ELR (cell line): ENCODE results near the gene PLSCR3.

Experiments used
- DNase-seq: peaks from one replicate; pipeline ENCODE4 v3.0.0-alpha.2; 2015; ENCODE audit warnings: low read depth

PLSCR3 gene

GRCh38 chr17:7426203-7426863, 32.0 kb upstream of the PLSCR3 start:
- no peak for DNase-seq

- DNase-seq = no peak
These were observed 31.4 kb upstream of the PLSCR3 start for GRCh38 chr17:7425756-7426155.

- DNase-seq = no peak
These were observed 31.0 kb upstream of the PLSCR3 start, which contains the start of gene SPEM2 for GRCh38 chr17:7425316-7425715. Gene SPEM2, plus strand, starts transcription at chr17:7425616. Its CDS starts 73 bp downstream, at chr17:7425689.

- no peak for DNase-seq
These were observed 29.4 kb upstream of the PLSCR3 start for GRCh38 chr17:7423679-7424078.

- no peak for DNase-seq
These were observed 26.9 kb upstream of the PLSCR3 start for GRCh38 chr17:7421186-7421585.

- no peak for DNase-seq
These were observed 25.7 kb upstream of the PLSCR3 start, which contains the start of gene SPEM1 for GRCh38 chr17:7419819-7420610. Gene SPEM1, plus strand, starts transcription at chr17:7420324. Its CDS starts 61 bp downstream, at chr17:7420385.

GRCh38 chr17:7418472-7419152, 24.3 kb upstream of the PLSCR3 start:
- no peak for DNase-seq

GRCh38 chr17:7417056-7417655, 22.8 kb upstream of the PLSCR3 start:
- DNase-seq = no peak

- no peak for DNase-seq
These were observed 22.0 kb upstream of the PLSCR3 start for GRCh38 chr17:7416323-7416722.

GRCh38 chr17:7415784-7416183, 21.5 kb upstream of the PLSCR3 start:
- no peak for DNase-seq

- DNase-seq = no peak
These were observed 20.5 kb upstream of the PLSCR3 start for GRCh38 chr17:7414837-7415236.

- peak; percentile 86 for DNase-seq
These were observed 19.1 kb upstream of the PLSCR3 start for GRCh38 chr17:7413346-7413985.

- DNase-seq = no peak
These were observed 17.1 kb upstream of the PLSCR3 start for GRCh38 chr17:7411427-7411750.

GRCh38 chr17:7410634-7411426, 16.5 kb upstream of the PLSCR3 start:
- no peak for DNase-seq

- DNase-seq = no peak
These were observed 15.4 kb upstream of the PLSCR3 start for GRCh38 chr17:7409716-7410115.

GRCh38 chr17:7408863-7409262, 14.5 kb upstream of the PLSCR3 start:
- DNase-seq = no peak

GRCh38 chr17:7408252-7408727, 14.0 kb upstream of the PLSCR3 start:
- DNase-seq = no peak

GRCh38 chr17:7407485-7408251, 13.3 kb upstream of the PLSCR3 start, which contains the start of gene NLGN2:
Gene NLGN2, plus strand, starts transcription at chr17:7407845. Its CDS starts 411 bp downstream, at chr17:7408256.
- no peak for DNase-seq

GRCh38 chr17:7407082-7407481, 12.8 kb upstream of the PLSCR3 start:
- no peak for DNase-seq

GRCh38 chr17:7406235-7406825, 12.0 kb upstream of the PLSCR3 start:
- no peak for DNase-seq
